ENCODE results near the gene ST6GALNAC3.

The ST6GALNAC3 gene

DNA sequence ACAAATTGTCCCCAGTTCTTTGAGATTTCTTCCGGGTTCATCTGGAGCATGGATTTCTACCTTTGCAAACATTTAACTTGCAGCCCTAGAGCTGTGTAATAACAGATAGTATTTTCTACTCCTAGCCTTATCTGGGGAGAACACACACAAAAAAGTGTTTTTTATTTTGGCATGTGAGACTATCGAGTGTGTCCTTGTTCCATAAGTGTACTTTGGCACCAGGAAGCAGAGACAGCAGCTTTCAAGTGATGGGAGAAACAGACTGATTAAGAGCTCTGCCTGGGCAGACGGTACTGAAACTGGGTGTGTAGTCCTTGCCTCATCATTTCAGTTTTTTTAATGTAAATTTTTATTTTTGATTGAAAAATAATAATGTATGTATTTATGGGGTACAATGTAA lies 297.4 kb downstream of the ST6GALNAC3 start:
- no peak for ATAC-seq

DNA sequence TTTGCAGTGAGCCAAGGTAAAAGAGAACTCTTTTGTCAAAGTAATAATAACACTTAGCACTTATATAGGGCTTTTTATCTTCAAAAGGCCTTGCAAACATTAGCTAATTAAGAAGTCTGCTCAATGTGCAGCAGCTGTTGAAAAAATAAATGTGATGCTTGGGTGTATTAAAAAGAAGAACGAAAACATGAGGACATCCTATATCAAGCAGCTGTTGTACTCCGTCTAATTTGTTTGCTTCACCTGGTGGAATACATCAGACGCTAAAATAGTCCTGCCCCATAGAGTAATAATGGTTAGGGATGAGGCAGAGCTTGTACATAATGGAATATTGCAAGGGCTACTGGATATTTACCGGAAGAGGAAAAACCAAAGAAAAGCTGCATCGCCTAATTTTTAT lies 299.5 kb downstream of the ST6GALNAC3 start:
- no peak for ATAC-seq

DNA sequence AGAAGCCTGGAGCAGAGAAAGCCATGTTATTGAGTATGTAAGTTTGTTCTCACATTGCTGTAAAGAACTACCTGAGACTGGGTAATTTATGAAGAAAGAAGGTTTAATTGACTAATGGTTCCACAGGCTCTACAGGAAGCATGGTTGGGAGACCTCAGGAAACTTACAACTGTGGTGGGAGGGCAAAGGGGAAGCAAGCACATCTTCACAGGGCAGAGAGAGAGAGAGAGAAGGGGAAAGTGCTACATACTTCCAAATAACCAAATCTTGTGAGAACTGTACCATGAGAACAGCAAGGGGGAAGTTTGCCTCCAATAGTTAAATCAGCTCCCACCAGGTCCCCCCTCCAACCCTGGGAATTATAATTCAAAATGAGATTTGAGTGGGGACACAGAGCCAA lies 302.7 kb downstream of the ST6GALNAC3 start:
- ATAC-seq: no peak

DNA sequence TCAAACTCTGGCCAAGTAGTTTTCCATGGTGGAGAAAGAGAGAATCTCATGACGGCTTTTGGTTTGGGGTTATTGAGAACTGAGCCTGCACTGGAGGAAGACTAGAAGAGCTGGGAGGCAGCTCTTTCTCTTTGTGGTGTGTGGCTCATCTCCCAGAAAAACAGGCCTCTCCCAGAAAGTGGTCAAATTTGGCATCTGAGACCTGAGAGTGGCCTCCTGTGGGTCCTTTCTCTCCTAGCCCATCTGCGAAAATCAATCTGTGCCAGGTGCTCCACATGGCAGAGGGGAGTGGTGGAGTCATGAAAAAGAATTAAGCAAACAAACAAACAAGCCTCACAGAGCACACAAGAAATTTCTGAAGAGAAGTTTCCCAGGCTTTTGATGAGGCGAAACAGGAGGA lies 305.0 kb downstream of the ST6GALNAC3 start:
- no peak for ATAC-seq

DNA sequence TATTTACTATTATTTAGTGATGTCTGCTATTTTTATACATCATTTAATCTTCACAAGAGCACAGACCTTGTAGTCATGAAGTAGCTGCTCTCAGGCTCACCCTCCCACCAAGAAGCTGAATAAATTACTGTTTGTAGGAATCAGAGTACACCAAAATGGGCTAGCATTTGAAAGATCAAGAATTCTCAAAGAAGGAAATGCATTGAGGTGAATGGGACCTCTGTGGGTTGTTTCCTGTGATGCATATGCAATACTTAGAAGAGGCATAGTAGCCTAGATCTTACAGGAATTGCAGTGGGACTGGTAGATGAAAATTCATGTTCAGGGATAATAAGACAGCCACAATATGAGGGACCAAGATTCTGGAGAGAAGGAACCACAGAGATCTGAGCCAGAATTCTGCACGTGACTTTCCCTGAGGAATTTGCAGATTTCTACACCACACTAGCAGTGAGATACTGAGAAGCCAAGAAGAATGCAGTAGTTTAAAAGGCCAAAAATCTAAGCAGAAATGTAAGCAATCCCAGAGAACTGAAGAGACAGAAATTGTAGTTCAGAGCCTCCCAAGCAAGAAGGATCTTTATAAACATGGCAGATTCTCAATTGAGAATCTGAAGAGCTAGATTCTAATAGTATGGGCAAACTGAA lies 307.0 kb downstream of the ST6GALNAC3 start:
- ATAC-seq: no peak

DNA sequence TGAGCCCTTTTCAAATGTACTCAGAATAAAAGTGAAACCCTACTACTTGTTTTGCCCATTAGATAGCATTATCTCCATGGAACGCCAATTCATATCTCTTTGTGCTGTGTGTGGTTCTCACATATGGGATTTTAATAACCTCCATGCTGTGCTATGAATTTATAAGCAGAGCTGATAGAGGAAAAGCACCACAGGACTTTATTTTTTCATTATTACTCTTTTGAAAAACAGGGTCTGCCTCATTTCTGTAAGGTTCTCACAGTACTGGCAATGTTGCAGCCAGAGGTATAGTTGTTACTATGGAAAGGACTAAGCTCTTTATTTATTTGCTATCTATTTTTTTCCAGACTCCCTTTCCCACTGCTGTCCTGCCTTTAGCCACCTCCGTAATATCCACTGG lies 313.7 kb downstream of the ST6GALNAC3 start:
- no peak for ATAC-seq

DNA sequence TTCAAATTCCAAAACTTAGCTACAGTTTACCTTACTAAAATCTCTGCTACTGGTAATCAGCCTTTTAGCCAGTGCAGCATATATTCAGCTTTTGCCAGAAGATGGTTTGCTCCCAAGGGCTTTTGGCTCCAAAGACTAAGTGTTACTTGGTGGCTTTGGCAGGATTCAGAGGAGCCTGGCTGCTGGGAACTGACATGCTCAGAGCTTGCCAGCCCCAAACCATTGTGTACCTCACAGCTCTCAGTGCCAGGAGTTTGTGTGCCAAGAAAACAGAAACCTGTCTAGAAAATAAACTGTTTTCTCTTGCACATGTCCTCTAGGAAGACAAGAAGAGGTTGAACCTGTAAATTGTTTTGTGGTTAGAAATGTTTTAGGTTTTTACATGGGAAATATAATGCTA lies 315.9 kb downstream of the ST6GALNAC3 start:
- no peak for ATAC-seq

DNA sequence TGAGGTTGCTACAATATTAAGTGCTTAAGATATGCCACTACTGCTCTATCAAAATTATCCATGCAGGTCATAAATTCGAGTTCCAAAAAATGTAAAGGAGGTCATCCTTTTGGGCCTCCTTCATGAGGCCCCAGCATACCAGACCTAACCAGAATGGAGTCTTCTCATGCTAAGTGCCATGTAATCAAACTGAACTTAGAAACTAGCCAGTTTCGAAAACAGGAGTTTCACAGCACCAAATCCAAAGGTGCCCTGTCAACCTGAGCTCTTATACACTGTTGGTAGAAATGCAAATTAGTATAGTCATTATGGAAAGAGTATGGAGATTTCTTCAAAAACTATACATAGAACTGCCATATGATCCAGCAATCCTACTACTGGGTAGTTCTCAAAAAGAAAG lies 320.5 kb downstream of the ST6GALNAC3 start:
- ATAC-seq: no peak

DNA sequence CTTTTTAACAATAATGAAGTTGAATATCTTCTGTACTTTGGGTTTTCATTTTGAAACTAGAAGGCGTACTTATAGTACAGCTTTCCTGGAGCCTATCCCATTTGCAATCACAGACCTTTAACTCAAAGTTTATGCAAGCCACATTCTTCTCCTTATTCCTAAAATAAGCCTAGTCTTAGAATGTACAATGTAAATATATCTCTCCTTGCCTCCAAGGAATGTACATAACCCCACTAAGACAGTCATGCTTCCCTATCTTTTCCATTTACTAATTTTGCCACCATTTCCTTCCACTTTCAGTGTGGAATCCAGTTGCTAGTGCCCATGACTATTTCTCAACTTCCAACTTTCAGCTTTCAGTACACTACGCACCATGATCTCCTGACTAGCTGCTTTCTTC lies 327.6 kb downstream of the ST6GALNAC3 start:
- no peak for ATAC-seq

DNA sequence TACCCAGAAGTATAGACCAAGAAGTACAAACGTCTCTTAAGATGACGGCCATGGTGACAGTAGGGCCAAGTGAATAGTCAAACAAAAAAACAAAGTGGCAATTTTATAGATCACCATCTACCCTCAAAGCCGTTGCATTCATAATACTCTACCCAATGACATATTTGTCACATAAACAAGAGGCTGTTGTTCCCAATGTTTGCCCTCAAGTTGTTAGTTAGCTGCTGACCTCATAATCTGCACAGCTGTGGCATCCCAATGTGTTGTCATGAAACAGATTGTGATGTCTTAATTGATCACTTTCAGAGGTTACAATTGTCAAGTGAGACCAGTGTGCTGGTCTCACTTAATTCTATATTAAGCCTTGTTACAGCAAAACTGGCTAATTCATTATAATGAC lies 333.8 kb downstream of the ST6GALNAC3 start:
- no peak for ATAC-seq

DNA sequence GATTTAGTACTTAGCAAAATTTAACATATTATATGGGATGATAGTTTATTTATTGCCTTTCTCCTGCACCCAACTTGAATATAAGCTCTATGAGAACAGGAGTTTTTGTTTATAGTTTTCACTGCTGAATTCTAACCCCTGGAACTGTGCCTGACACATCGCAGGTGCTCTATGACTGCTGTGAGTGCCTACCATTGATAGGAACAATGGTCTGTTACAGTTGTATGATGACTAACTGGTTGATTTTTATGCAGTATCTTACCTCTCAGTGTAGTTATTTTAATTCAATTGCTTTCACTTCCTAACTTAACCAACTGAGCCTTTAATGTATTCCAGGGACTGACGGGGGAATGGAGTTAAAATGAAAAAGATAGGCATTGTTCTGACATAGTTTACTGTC lies 336.0 kb downstream of the ST6GALNAC3 start:
- ATAC-seq: no peak

DNA sequence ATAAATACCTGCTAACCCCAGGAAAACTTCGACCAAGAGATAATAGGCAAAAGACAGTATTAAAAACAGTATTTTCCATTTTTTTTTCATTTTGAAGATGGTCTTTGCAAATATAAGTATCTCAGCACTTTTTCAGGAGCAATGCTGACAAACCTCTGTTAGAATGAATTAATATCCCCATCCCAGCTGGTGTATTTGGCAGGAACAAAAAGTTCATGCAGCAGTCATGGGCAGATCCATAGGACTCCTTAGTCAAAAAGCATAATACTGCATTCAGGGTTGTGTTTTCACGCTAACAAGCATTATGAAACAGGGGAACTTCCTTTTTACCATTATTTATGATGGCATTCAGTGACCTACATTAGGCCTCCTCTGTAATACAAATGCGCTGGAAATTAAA lies 344.0 kb downstream of the ST6GALNAC3 start:
- no peak for ATAC-seq

DNA sequence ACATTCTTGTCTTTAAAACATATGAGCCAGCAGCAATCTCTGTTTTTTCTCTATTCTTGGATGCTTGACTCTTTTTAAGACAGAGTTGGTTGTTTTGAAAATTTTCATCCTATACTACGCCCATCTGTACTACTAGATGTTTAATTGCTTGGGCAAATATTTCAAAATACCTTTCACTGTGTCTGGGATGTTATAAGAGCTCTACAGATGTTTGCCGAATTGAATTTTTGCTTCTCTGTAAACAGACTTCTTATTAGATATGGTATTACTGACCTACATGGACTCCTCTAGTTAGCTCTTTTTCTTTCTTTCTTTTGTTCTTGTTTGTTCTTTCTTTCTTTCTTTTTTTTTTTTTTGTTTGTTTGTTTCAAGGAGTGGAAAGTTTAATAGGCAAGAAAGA lies 345.1 kb downstream of the ST6GALNAC3 start:
- no peak for ATAC-seq

DNA sequence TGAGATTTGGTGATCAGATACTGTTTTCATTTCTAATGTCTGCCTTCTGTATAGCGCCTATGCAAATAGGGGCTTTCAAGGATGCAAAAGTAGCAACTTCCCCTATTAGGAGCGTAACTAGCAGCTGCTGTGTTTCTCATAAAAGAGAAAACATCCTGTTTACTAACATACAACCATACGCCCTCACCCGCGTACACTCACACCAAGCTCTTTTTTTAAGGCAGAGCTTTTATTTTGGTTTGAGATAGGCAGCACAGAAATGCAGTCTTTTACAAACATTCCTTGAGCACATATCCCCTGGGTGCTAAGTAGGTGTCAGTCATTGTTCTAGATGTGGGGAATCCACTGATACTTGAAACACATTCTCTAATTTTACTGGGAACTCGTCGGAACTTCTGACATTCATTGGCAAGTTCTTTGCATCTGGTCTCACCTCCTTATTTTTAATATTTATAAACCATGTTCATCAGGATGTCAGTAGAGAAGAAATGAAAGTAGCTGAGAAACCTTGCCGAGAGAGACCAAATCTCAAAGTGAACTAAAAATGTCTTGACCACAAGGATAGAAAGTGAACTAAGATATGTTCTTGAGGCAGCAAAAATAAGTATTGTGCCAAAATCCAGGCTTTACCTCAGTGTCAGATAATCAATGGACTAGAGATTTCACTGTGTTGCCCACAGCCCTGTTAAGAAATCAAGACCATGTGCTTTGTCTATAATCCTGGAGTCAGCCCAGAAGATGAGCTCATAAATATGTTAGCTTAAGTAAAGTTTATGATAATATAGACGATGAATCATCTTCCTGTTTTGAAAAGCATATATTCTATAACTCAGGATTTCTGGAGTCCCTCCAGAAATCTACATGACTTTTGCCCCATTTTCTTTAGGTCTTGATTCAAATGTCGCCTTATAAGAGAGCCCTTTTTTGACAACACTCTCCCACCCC lies 350.9 kb downstream of the ST6GALNAC3 start:
- no peak for ATAC-seq

DNA sequence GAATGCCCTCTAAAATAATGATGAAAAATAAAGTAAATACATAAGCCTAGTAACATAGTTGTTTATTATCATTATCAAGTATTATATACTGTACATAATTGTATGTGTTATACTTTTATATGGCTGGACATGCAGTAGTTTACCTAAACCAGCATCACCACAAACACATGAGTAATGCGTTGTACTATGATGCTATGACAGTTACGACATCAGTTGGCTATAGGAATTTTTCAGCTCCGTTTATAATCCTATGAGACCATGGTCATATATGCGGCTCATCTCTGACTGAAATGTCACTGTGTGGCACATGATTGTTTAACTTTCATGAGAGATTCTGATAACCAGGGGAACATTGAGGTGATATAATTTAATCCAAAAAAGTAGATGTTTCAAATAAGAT lies 352.1 kb downstream of the ST6GALNAC3 start:
- no peak for ATAC-seq

DNA sequence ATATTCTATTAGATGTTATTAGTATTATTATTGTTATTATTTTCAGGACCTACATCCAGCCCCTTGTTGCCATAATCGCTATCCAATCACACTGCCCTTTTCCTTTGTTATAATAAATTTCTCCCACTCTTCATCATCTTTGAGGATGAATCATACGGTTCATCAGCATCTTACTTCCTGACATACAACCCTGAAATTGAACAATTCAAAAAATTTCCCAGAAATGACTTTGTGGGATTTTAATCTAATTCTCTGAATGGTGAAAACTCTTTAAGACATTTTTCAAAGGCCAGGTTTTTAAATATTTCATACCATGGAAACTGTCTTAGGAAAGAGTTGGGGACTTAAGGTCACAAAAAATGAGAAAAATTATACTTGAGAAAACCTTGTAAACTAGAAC lies 353.5 kb downstream of the ST6GALNAC3 start:
- ATAC-seq: no peak

DNA sequence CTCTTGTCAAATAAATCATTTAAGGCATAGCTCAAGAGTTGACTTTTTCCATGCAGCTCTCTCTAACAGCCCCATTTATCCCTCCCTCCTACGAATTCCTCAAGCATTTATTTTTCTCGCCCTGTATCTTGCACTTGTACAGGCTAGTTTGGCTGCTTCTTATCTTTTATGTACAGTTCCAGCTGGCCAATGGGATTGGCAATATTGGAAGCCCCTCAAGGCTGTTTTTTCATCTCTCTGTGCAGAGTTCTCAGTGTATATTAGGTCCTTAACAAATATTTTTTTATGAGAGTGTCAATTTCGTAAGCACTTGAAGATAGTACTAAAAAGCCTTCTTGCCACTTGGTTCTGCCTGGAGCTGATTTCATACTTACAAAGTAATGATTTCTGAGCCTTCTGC lies 356.0 kb downstream of the ST6GALNAC3 start:
- no peak for ATAC-seq

DNA sequence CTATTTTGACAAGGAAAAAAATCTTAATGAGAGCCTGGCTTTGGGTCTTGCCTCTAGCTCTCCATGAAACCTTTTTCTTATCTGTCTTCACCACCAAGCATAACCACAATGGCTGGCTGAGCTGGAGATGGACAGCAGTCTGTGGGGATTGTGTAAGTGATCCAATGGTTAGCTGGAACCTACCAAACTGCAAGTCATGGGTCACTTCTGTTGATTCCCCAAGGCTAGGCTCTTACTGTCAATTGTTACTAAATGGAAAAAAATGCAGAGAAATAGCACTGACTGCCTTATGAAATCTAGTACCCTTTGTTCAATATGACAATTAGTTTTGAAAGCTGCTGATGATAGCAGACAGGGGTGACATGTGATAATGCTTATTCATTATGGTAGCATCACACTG lies 359.0 kb downstream of the ST6GALNAC3 start:
- no peak for ATAC-seq

DNA sequence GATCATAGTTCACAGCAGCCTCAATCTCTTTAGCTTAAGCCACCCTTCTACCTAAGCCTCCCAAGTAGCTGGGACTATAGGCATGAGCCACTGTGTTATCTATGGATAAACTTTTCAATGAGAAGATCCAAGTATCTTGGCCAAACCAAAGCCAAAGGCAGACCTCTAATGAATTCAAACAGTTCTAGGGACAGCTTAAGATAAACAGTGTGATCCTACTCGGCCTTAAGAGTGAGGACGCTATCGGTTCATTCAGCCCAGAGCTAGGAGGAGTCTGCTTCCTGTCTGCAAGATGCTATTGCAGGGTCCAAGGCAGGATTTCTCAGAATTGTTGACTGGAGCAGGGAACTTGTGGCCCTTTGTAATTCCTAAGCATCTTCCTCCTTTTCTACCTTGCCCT lies 368.7 kb downstream of the ST6GALNAC3 start:
- ATAC-seq: no peak

DNA sequence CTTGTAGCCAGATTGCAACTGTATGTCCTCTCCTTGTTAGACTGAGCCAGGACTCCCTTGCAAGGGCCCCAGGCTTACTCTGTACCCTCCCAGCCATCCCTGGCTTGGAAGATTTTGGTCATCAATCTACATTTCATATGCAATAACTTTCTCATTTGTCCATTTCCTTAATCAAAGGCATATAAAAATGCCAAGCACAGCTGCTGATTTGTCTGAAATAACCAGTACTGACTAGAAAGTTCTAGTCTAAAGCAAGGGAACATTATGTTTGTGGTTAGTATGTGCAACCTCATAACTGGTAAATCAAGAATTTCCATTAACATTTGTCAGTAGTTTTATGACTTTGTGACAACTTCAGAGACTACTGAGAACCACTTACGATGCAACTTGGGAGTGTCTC lies 370.2 kb downstream of the ST6GALNAC3 start:
- ATAC-seq: no peak

DNA sequence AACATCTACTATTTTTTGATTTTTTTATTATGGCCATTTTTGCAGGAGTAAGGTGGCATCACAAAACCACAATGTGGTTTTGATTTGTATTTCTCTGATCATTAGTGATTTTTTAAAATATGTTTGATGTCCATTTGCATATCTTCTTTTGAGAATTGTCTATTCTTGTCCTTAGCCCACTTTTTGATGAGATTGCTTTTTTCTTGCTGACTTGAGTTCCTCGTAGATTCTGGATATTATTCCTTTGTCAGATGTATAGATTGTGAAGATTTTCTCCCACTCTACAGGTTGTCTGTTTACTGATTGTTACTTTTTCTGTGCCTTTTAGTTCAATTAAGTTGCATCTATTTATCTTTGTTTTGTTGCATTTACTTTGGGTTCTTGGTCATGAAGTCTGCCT lies 375.7 kb downstream of the ST6GALNAC3 start:
- ATAC-seq: no peak

DNA sequence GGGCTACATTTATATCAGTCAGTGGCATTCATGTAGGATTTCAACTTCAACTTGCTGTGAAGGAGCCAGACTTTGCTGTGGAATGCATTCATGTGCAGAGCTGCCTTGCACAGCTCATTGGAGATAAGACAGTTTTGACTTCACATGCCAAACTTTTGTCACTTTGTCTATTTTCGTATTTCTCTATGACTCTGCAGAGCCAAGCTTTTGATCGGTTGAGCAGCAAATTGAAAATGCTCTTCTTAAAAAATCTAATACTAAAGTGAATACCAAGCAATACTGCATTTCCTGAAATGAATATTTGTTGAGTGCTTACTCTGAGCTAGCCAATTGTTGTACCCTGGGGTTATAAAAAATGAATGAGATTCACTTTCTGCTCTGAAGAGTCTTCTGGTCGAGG lies 388.7 kb downstream of the ST6GALNAC3 start:
- no peak for ATAC-seq

DNA sequence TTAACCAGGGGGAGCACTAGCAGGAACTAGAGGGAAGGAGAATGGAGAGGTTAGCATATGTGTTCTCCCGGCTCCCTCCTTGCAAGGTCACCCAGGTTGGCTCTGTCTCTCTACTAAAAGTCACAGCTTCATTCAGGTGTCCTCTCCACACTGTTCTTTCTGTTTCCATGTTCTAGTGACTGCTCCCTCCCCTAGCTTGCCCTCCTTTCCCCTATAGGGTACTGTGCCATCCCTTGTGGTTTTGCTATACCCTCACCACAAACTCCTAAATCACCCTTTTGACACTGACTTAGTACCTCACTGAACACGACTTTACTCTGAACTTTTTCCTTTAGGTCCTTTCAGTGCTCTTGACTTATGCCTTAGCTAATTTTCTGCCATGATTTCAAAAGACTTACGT lies 389.3 kb downstream of the ST6GALNAC3 start:
- ATAC-seq: no peak

DNA sequence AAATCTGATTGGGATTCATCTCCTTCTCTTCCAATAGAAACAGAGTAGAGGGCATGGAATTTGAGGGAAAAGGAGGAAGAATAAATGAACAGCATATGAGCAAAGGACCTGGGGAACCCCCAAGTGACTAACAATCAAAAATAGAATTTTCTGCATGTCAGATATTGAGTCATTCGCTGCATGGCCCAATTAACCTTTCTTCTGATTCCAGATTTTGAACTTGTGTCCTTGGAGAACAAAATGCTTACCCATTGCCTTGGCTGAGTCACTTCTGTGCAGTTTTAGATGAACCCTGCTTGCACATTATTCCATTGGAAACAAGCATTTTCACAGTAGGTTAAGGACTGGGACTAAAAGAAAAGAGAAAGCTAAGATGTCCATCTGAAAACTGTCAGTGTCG lies 390.5 kb downstream of the ST6GALNAC3 start:
- ATAC-seq: no peak

Measured in activated CD4-positive, CD25-positive, alpha-beta regulatory T cell treated with anti-CD3 and anti-CD28 coated beads, Interleukin-2, amount 50 U/mL, for 24 hours (primary cell).